ENCODE measurements around the gene SLC37A2.
A peak's percentile ranks its signal among the peaks of the same experiment; 100 is the strongest.

SLC37A2 gene

GRCh38 chr11:125061281-125061680 is 1.8 kb upstream of the SLC37A2 start:
- DNase-seq (ENCODE audit: low read depth): no peak
- no peak overlapping the region for H3K4me3 ChIP-seq (ENCODE audit: control insufficient read depth, low read depth, low read length)
- TF ChIP-seq CTCF (conservative IDR thresholded peaks at IDR 0.05; ENCODE audit: control insufficient read depth, insufficient read depth, low read depth, low read length): no peak

GRCh38 chr11:125062218-125062930 is 731 bp upstream of the SLC37A2 start:
- H3K4me3 ChIP-seq (ENCODE audit: control insufficient read depth, low read depth, low read length): peak overlapping the region; percentile 66
- TF ChIP-seq CTCF (conservative IDR thresholded peaks at IDR 0.05; ENCODE audit: control insufficient read depth, insufficient read depth, low read depth, low read length): no peak
- no peak for DNase-seq (ENCODE audit: low read depth)

GRCh38 chr11:125063429-125064043 is 431 bp downstream of the SLC37A2 start:
- DNase-seq (ENCODE audit: low read depth): no peak
- peak overlapping the region; percentile 66 for H3K4me3 ChIP-seq (ENCODE audit: control insufficient read depth, low read depth, low read length)
- no peak for TF ChIP-seq CTCF (conservative IDR thresholded peaks at IDR 0.05; ENCODE audit: control insufficient read depth, insufficient read depth, low read depth, low read length)

GRCh38 chr11:125064070-125064469 is 965 bp downstream of the SLC37A2 start:
- peak overlapping the region; percentile 66 for H3K4me3 ChIP-seq (ENCODE audit: control insufficient read depth, low read depth, low read length)
- DNase-seq (ENCODE audit: low read depth): no peak
- no peak for TF ChIP-seq CTCF (conservative IDR thresholded peaks at IDR 0.05; ENCODE audit: control insufficient read depth, insufficient read depth, low read depth, low read length)

GRCh38 chr11:125068368-125068767 is 5.3 kb downstream of the SLC37A2 start:
- H3K4me3 ChIP-seq (ENCODE audit: control insufficient read depth, low read depth, low read length): no peak overlapping the region
- TF ChIP-seq CTCF (conservative IDR thresholded peaks at IDR 0.05; ENCODE audit: control insufficient read depth, insufficient read depth, low read depth, low read length): no peak
- no peak for DNase-seq (ENCODE audit: low read depth)

- no peak overlapping the region for H3K4me3 ChIP-seq (ENCODE audit: control insufficient read depth, low read depth, low read length)
- no peak for TF ChIP-seq CTCF (conservative IDR thresholded peaks at IDR 0.05; ENCODE audit: control insufficient read depth, insufficient read depth, low read depth, low read length)
- no peak for DNase-seq (ENCODE audit: low read depth)
These were observed 5.9 kb downstream of the SLC37A2 start for GRCh38 chr11:125069008-125069407.
